Parathyroid adenoma (tissue), 2 donors: ENCODE results near the gene PCBP2.
A peak's percentile ranks its signal among the peaks of the same experiment; 100 is the strongest.

Experiments
- H2AFZ ChIP-seq: fragments of 300-600 bp; sonication (generic); one replicate; pipeline ENCODE4 v1.7.0; 2017; ENCODE audit warnings: antibody characterized with exemption, mild to moderate bottlenecking
- H3K27ac ChIP-seq: fragments of 300-600 bp; sonication (generic); one replicate; pipeline ENCODE4 v1.7.0; 2017
- H3K27me3 ChIP-seq: fragments of 300-600 bp; sonication (generic); one replicate; pipeline ENCODE4 v1.7.0; 2017; ENCODE audit warnings: low read length; ENCODE audit not compliant: control insufficient read depth, insufficient read depth
- H3K36me3 ChIP-seq: fragments of 300-600 bp; sonication (generic); one replicate; pipeline ENCODE4 v1.7.0; 2017; ENCODE audit warnings: low read length; ENCODE audit not compliant: control insufficient read depth, insufficient read depth
- H3K4me1 ChIP-seq: fragments of 300-600 bp; sonication (generic); one replicate; pipeline ENCODE4 v1.7.0; 2017; ENCODE audit warnings: control low read depth
- H3K4me2 ChIP-seq: fragments of 300-600 bp; sonication (generic); one replicate; pipeline ENCODE4 v1.7.0; 2017; ENCODE audit warnings: low read length
- H3K4me3 ChIP-seq: fragments of 300-600 bp; sonication (generic); one replicate; pipeline ENCODE4 v1.7.0; 2017; ENCODE audit warnings: low read depth, low read length
- H3K79me2 ChIP-seq: fragments of 300-600 bp; sonication (generic); one replicate; pipeline ENCODE4 v1.7.0; 2017; ENCODE audit warnings: control low read depth
- H3K9ac ChIP-seq: fragments of 300-600 bp; sonication (generic); one replicate; pipeline ENCODE4 v1.7.0; 2017; ENCODE audit warnings: mild to moderate bottlenecking
- H3K9me3 ChIP-seq: fragments of 300-600 bp; sonication (generic); one replicate; pipeline ENCODE4 v1.7.0; 2017; ENCODE audit warnings: low read length; ENCODE audit not compliant: control insufficient read depth
- CTCF ChIP-seq: fragments of 300-600 bp; sonication (generic); IDR thresholded peaks from one replicate; pipeline ENCODE4 v1.7.0; 2017; ENCODE audit warnings: antibody characterized with exemption, mild to moderate bottlenecking
- donor health status: primary hyperparathyroidism.

PCBP2 gene

GRCh38 chr12:53507603-53507885, 55.6 kb downstream of the PCBP2 start:
- Histone ChIP-seq H2AFZ (no peak overlapping the region), H3K4me2 (no peak overlapping the region), H3K27me3 (no peaks in the 10 kb centered on the region), H3K4me3 (no peak overlapping the region), H3K9ac (no peak overlapping the region), H3K27ac (no peak overlapping the region), H3K4me1 (peaks cover 2% of the 10 kb centered on the region), H3K36me3 (no peaks in the 10 kb centered on the region), H3K79me2 (no peaks in the 10 kb centered on the region), H3K9me3 (no peaks in the 10 kb centered on the region)
- no peak for TF ChIP-seq CTCF

GRCh38 chr12:53508534-53509170, 56.8 kb downstream of the PCBP2 start:
- Histone ChIP-seq H3K4me2 (no peak overlapping the region), H3K36me3 (no peaks in the 10 kb centered on the region), H2AFZ (no peak overlapping the region), H3K79me2 (no peaks in the 10 kb centered on the region), H3K4me3 (no peak overlapping the region), H3K27me3 (no peaks in the 10 kb centered on the region), H3K9me3 (no peaks in the 10 kb centered on the region), H3K27ac (no peak overlapping the region), H3K9ac (no peak overlapping the region), H3K4me1 (no peaks in the 10 kb centered on the region)
- peak; percentile 98 for TF ChIP-seq CTCF

GRCh38 chr12:53510181-53510812, 58.4 kb downstream of the PCBP2 start:
- H3K4me3 ChIP-seq, result no peak overlapping the region
- no peaks in the 10 kb centered on the region for H3K27me3 ChIP-seq
- H3K4me2 ChIP-seq, result no peak overlapping the region
- no peaks in the 10 kb centered on the region for H3K9me3 ChIP-seq
- H3K79me2 ChIP-seq, result no peaks in the 10 kb centered on the region
- H3K4me1 ChIP-seq, result no peaks in the 10 kb centered on the region
- H3K27ac ChIP-seq, result no peak overlapping the region
- H3K36me3 ChIP-seq, result no peaks in the 10 kb centered on the region
- no peak overlapping the region for H3K9ac ChIP-seq
- no peak overlapping the region for H2AFZ ChIP-seq
- TF ChIP-seq CTCF, result no peak

- H3K36me3 ChIP-seq, result no peaks in the 10 kb centered on the region
- no peaks in the 10 kb centered on the region for H3K27me3 ChIP-seq
- H3K4me3 ChIP-seq, result no peak overlapping the region
- H3K79me2 ChIP-seq, result no peaks in the 10 kb centered on the region
- no peaks in the 10 kb centered on the region for H3K4me1 ChIP-seq
- H2AFZ ChIP-seq, result no peak overlapping the region
- no peak overlapping the region for H3K4me2 ChIP-seq
- no peak for TF ChIP-seq CTCF
- no peak overlapping the region for H3K27ac ChIP-seq
- H3K9me3 ChIP-seq, result no peaks in the 10 kb centered on the region
- H3K9ac ChIP-seq, result no peak overlapping the region
Measured at GRCh38 chr12:53513712-53514410, 62.0 kb downstream of the PCBP2 start.
